NCI-H1694 treated with DMSO at 0.1 percent for 48 hours (cell line): ENCODE measurements around the gene WEE2.
A peak's percentile ranks its signal among the peaks of the same experiment; 100 is the strongest.
"Not testable (repeated sequence)": the region's sequence is repeated elsewhere in the genome, so short reads cannot be mapped to it uniquely, and the experiment has no call there.

Source experiments
- DNase-seq: peaks from one replicate; lab custom pipeline; 2025; lab: John Stamatoyannopoulos, UW

The WEE2 gene

DNA sequence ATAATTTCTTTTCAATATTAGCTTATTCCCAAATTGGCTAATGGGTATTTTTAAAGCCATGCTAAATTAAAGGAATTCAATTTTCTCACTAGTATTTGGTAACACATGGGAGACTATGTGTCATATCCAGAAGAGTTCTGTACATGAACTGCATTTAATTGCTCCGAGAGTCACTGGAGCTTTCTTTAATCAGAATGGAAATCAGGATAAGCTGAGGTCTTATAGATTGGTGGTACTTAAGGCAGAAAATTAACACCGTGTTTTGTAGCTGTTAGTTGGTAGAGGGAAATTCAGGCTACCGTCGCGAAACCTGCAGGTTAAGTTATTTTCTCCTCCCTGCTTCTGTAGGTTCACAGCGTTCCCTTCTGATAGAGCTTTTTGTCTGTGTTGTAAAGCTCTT is at the start of gene WEE2:
WEE2 (plus strand) TSS at position 3 of the 400 bp plus-strand sequence. CDS start 406 bp downstream, outside the sequence.
- no peak for DNase-seq

GRCh38 chr7:141659501-141659900 is 48.7 kb upstream of the WEE2 start:
- no peak for DNase-seq

DNA sequence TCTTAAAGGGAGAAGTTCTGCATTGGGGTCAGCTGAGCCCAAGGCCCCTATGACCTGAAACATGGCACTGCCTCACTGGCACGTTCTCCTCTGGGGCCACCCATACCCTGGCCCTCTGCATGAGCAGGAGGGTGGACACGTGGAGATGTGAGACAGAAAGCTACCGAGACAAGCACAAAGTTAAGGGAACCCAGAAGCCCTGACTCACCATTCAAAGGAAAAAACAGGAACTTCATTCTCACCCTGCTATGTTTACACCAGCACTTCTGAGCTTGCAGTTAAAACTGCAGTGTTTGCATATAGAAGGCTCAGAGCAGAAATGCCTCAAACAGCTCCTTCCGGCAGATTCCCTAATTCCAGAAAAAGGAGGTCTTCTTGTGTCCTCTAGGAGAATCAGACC is 47.9 kb upstream of the WEE2 start:
- no peak for DNase-seq

- DNase-seq, result no peak
These were observed 44.9 kb upstream of the WEE2 start for GRCh38 chr7:141663081-141663849.

DNA sequence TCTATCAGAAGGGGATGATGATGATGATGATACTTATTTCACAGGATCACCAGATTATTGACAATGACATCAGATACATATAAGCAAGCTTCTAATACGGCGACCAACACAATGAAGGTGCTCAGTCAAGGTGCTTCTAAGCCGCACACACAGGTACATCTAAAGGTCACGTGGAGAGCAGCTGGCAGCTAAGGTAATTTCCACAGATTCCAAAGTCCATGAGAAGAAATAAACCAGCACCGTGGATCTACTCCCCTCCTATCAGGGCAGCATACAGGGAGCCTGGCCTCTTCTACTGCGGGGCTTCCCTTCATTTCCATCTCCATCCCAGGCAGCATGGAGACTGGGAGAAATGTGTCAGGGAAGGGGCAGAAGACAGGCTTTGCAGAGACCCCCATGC is 43.7 kb upstream of the WEE2 start:
- DNase-seq, result no peak

DNA sequence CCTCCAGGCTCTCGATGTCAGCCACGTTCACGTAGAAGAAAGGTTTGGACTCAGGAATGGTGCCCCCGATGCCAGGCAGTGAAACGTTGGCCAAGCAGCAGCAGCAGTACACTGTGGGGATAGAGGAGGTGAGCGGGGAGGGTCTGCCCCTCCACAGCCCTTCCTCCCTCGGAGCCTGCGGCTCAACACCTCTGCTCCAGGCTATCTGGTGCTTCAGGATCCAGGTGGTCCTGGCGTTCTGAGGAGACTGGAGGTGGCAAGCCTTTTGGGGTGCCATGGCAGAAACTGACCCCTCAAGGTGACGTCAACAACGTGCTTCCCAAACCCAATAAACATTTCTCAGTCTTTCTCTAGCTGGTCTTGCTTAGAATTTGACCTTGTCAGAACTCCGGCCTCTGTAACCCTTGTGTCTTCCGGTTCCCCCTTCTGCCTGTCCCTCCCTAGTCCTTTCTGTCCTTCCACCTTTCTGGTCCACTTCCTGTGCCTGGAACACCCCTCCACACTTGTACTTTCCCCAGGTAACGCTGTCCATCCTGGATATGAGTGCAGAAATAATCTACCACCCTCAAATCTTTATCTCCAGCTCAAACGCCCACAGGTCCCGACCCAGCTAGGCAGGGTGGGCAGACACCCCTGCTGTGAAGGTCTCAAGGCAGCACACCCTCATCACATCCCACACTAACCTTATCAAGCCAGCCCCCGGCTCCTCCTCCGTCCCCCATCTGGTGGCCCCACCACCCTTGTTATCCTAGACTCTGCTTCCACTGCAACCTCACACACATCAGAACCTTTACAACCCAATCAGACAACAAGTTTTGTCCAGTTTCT is 42.7 kb upstream of the WEE2 start:
- no peak for DNase-seq

DNA sequence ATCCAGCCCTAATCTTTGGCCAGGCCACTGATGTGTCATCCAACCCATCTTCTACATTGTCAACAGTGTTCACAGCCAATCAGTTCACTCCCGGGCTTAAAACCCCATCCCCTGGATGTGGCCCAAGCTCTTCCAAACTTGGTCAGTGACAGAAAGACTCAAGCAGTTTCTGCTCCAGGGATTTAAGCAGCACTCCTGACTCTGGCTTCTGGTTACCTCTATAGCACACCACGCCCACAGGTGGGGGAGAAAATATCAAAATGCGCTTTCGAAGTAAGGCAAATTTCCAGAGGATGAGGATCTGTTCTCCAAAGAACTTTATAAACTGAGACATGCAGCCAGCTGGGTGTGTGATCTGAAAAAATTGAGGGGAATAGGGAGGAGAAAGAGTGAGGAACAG is 42.1 kb upstream of the WEE2 start:
- no peak for DNase-seq

DNA sequence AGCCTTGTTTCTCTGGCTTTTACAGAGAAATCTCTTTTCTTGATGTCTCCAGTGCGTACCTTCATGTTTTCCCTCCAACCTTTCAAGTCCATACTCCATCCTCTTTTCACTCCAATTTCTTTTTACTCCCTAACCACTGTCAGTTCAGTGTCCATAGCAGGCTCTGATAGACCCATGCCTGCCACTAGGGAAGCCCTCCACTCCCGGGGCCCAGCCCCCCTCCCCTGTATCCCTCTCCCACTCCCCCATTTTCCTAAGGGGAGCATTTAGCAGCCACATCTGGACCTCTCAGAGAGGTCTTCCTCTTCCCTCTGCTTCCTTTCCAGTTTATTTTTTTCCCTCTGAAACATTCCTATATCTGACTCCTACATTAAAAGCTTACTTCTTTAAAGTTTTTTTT is 39.3 kb upstream of the WEE2 start:
- no peak for DNase-seq

GRCh38 chr7:141671705-141672496 is 36.3 kb upstream of the WEE2 start:
- no peak for DNase-seq

DNA sequence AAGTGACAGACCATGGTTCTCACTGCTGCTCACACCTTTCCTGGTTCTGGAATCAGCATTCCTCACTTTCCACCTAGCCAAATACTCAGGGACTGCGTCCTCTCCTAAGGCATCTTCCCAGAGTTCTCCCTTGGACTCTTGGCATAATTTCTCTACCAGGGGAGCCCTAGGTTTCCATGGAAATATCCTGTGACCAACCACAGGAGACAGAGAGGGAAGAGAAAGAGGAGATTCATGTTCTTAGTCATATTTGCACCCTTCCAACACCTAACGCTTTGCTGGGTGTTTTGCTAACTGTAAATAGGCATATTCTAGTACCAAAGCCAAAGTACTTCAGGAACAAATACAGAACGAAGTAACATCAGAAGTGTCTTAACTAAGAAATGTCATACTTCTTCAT is 34.8 kb upstream of the WEE2 start:
- DNase-seq, result no peak

DNA sequence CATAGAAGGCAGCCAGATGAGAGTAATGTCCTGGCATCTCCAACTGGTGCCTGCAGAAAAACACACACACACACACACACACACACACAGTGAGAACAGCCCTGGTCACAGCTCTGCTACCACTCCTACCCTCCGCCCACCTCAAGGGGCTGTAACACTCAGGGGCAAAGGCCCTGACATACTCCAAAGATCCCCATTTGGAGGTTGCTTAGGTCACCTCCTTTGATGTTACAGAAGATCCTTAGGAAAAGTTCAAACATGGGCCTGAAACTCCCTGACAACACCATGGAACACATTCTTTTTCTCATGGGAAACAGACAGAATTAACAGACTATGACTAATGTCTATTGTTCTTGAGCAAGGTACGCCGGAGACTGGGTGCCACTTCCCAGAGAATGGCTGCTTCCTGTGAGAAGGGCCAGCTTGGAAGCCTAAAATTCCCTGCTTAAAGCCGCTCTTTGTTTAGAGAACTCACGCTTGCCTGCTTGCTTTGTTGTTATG is 33.9 kb upstream of the WEE2 start:
- DNase-seq, result no peak

GRCh38 chr7:141674702-141675101 is 33.5 kb upstream of the WEE2 start:
- DNase-seq, result no peak

DNA sequence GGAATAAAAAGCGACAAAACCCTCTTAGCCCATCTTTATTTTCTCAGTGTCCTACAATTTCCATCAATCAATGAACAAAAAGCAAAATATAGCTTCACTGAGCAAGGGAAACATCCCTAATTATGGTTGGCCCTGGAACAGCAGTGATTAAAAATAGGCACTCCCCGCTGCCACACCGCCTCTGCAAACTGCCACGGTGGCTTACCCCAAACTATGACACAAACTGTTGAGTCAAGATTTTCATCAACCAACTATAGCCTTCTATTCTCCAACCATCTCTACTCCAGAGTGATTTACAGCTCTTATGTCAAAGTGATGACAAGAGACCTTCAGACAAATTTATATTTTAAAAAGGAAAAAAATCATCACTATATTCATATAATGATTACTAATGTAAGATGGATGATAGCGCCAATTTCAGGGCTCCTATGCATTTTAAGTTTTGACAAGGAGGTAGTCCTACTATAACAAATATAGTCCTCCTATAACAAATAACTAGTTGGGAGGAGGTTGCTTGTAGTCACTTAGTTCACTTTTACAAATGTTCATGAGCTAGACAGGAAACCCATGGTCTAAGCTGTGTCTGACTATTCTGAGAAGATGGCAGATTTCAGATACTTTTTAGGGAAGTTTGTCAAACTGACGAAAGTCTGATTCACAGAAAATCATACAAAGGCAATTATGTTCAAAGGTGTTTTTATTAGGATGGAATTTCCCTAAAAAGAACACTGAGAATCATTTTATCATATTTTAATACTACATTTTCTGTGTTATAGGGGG is 32.5 kb upstream of the WEE2 start:
- DNase-seq, result no peak

- no peak for DNase-seq
These were observed 31.5 kb upstream of the WEE2 start for GRCh38 chr7:141676618-141677017.

GRCh38 chr7:141679014-141679413 is 29.1 kb upstream of the WEE2 start:
- no peak for DNase-seq

DNA sequence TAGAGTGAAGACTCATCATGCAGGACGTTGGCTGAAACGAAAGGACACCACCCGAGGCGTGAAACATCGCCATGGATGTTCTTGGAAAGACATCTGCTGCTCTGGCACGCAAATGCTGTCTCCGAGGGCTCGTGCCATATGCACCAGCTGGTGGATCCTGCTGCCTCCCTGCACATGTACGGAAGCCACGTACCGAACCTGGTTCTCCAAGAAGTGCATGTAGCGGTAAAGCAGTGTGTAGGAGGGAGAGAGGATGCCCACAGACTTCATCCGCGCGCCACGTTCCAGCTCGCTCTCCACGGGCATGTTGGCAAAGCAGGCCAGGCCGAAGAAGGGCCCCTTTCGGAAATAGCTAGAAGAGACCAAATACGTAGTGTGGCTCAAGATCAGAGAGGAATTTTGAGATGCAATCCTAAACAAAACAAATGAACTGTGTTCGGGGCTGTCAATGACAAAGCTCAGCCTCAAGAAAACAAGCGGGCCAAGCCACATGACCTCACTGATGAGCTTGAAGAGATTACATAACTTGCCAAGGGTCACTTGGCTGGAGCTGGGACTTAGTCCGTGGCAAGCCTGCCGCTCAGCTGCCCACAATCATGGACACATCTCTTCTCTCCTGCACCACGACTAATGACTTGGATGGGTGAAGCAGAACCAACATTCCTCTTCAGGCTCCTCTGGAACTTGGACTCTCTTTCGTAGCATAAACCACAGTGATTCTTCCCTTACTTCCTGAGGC is 22.7 kb upstream of the WEE2 start:
- DNase-seq, result peak; percentile 88

DNA sequence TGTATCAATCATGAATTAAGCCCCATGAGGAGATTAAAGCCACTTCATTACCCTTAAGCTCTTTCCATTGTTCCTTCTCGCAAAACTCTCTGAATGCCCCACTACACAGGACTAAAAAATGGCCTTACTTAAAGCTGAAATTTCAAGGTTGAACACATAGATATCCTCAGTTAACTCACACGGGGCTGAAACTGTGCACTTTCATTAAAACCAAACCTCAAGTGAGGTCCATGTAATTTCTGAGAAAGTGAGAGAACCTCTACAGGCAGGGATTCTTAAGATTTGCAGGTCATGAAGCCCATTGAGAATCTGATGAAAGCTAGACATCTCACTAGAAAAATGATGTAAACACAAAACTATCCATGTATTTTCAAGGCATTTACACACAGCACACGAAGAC is 22.1 kb upstream of the WEE2 start:
- DNase-seq, result no peak

- no peak for DNase-seq
These were observed 21.5 kb upstream of the WEE2 start for GRCh38 chr7:141686670-141687069.

GRCh38 chr7:141688043-141688442 is 20.1 kb upstream of the WEE2 start:
- DNase-seq, result no peak

- DNase-seq, result not testable (repeated sequence)
These were observed 18.9 kb upstream of the WEE2 start for GRCh38 chr7:141689072-141689825.
